K562 (cell line): ENCODE data around the gene SNX4. TPM values are rescaled to one million over a fixed set of nuclear protein-coding genes. Genes with fewer than 3 reads are reported as not detected.

ENCODE experiments used
- ATAC-seq: fragments of 200-7000 bp; cut with Tn5 transposase; 3 replicates; pipeline ENCODE4 v1.9.1; 2020; ENCODE audit warnings: moderate library complexity
- BruUV-seq: library from RNA; stranded (reverse); fragments of 400-500 nt; replicated peaks from 2 replicates; lab custom pipeline; 2021; lab: Mats Ljungman, UMichigan
- CTCF ChIA-PET: fragments of 300-600 bp; formaldehyde crosslinking; extraction: SDS; loops from one replicate; lab custom pipeline; 2021; ENCODE audit warnings: low intra/inter-chr PET ratio; lab: Yijun Ruan, JAX
- POLR2A ChIA-PET: fragments of 300-600, 350-650 bp; sonication (Branson Sonifier 250); formaldehyde crosslinking; extraction: SDS; loops from one replicate; lab custom pipeline; 2021; ENCODE audit warnings: antibody characterized with exemption, inconsistent platforms; lab: Yijun Ruan, JAX
- DNase-seq, 4 experiments: peaks; one replicate each; pipeline versions ENCODE4 v3.0.0 to v3.0.0-alpha.2; 2011 to 2018; ENCODE audit warnings: low spot score in 3 of 4, mixed read lengths in 3 of 4; ENCODE audit errors: extremely low read depth in 1 of 4
- FAIRE-seq: peaks from 2 replicates; lab custom pipeline; 2011; peaks lifted over from hg19 to GRCh38; lab: Jason Lieb, UNC
- H2AFZ ChIP-seq: 2 replicates; pipeline ENCODE4 v1.6.0; 2011; ENCODE audit warnings: low read depth, low read length, control low read depth, inconsistent platforms
- H3K27ac ChIP-seq: fragments of 200-600 bp; 3 replicates; pipeline ENCODE4 v1.8.0; 2011; ENCODE audit warnings: low read depth, mild to moderate bottlenecking, control low read depth, inconsistent platforms, low read length, moderate library complexity, mixed read lengths; ENCODE audit errors: extremely low read depth
- H3K27me3 ChIP-seq, 2 experiments: fragments of 300-600 bp in 1 of 2; 2 replicates in 1 of 2; 3 replicates in 1 of 2; pipeline versions ENCODE4 v1.6.0 to v1.8.0; 2011; ENCODE audit warnings: inconsistent platforms in 2 of 2, low read length in 2 of 2, mild to moderate bottlenecking in 1 of 2, mixed read lengths in 1 of 2, moderate library complexity in 1 of 2; ENCODE audit not compliant: control insufficient read depth in 2 of 2, insufficient read depth in 2 of 2
- H3K36me3 ChIP-seq: fragments of 300-600 bp; 3 replicates; pipeline ENCODE4 v1.8.0; 2011; ENCODE audit warnings: mild to moderate bottlenecking, low read length, inconsistent platforms; ENCODE audit not compliant: control insufficient read depth, insufficient read depth
- H3K4me1 ChIP-seq, 2 experiments: fragments of 200-600 bp in 1 of 2; replicated peaks in 1 of 2; 2 replicates in 1 of 2; 3 replicates in 1 of 2; pipeline versions ENCODE4 v1.5.1 to v1.8.0; 2011; ENCODE audit warnings: inconsistent platforms in 2 of 2, low read length in 2 of 2, mild to moderate bottlenecking in 1 of 2, mixed read lengths in 1 of 2, moderate library complexity in 1 of 2; ENCODE audit not compliant: control insufficient read depth in 2 of 2, insufficient read depth in 2 of 2
- H3K4me2 ChIP-seq: 2 replicates; pipeline ENCODE4 v1.6.1; 2011; ENCODE audit warnings: low read length, control low read depth, inconsistent platforms, mixed read lengths; ENCODE audit not compliant: insufficient read depth
- H3K4me3 ChIP-seq: fragments of 200-600 bp; sonication (generic), shearing (Covaris generic); 2 replicates; pipeline ENCODE4 v1.5.1; 2016; ENCODE audit warnings: control low read depth, inconsistent platforms
- H3K79me2 ChIP-seq: fragments of 200-600 bp; 3 replicates; pipeline ENCODE4 v1.8.0; 2011; ENCODE audit warnings: low read length, inconsistent platforms; ENCODE audit not compliant: control insufficient read depth, insufficient read depth
- H3K9ac ChIP-seq, 2 experiments: 2 replicates each; pipeline versions ENCODE4 v1.6.0 to v1.6.1; 2011; ENCODE audit warnings: low read depth in 2 of 2, low read length in 2 of 2, control low read depth in 1 of 2, inconsistent platforms in 1 of 2, mild to moderate bottlenecking in 1 of 2, mixed read lengths in 1 of 2; ENCODE audit not compliant: insufficient read depth in 1 of 2
- H3K9me1 ChIP-seq: one replicate; pipeline ENCODE4 v1.6.0; 2011; ENCODE audit warnings: inconsistent platforms, mild to moderate bottlenecking, low read length, moderate library complexity; ENCODE audit not compliant: control insufficient read depth, insufficient read depth
- H3K9me3 ChIP-seq: replicated peaks from 2 replicates; pipeline ENCODE4 v1.5.1; 2011; ENCODE audit warnings: low read depth, low read length, inconsistent platforms; ENCODE audit not compliant: control insufficient read depth, insufficient read depth
- H4K20me1 ChIP-seq: replicated peaks from 2 replicates; pipeline ENCODE4 v1.6.1; 2011; ENCODE audit warnings: low read length, inconsistent platforms, mixed read lengths; ENCODE audit not compliant: control insufficient read depth, insufficient read depth
- CBX3 ChIP-seq, 2 experiments: IDR thresholded peaks; 1 replicate in 1 of 2; 2 replicates in 1 of 2; pipeline ENCODE4 v1.6.1; 2012; ENCODE audit warnings: inconsistent platforms in 2 of 2, low read length in 2 of 2, borderline replicate concordance in 1 of 2, control low read depth in 1 of 2
- ZNF280A ChIP-seq: fragments of 450-650 bp; IDR thresholded peaks from 2 replicates; pipeline ENCODE4 v1.6.1; 2018; ENCODE audit warnings: mild to moderate bottlenecking, low read depth; ENCODE audit not compliant: partially characterized antibody
- WGBS: fragments of 100-300 bp; shearing (Covaris generic); methylation state at CpG from one replicate; pipeline ENCODE4 v1.1.6; 2016; ENCODE audit warnings: low coverage, mixed read lengths; ENCODE audit not compliant: insufficient coverage; ENCODE audit errors: missing lambda C conversion rate; 5-methylcytosine and 5-hydroxymethylcytosine counted together
- in situ Hi-C: fragments of 300-500 bp; cut with MboI; formaldehyde crosslinking; loops from 4 replicates; pipeline ENCODE4 v1.15.0; 2018; ENCODE audit warnings: inconsistent platforms, mixed read lengths
- intact Hi-C: fragments of 100-400 bp; cut with micrococcal nuclease; formaldehyde crosslinking; loops from 2 replicates; pipeline ENCODE4 v1.14.2; 2022
- polyA plus RNA-seq, 8 experiments: library from polyadenylated mRNA; depleted of rRNA in 4 of 8; stranded (reverse) in 5 of 8; unstranded in 3 of 8; fragments of >200 nt; fragmentation: Nextera tagmentation in 2 of 8; fragmentation: Illumina TruSeq in 1 of 8; extraction: Ambion mirVana in 2 of 8; extraction: Trizol in 1 of 8; gene quantifications; 2 replicates each; pipeline versions ENCODE4 v1.2.1 to v1.2.3, GENCODE V29; 2011 to 2014; ENCODE audit warnings: inconsistent platforms in 1 of 8, missing spikeins in 1 of 8
- total RNA-seq, 7 experiments: library from RNA; depleted of rRNA in 6 of 7; stranded (reverse); fragments of >200 nt in 6 of 7; fragmentation: Illumina TruSeq in 2 of 7; extraction: Trizol in 2 of 7; gene quantifications; 2 replicates each; pipeline versions ENCODE4 v1.2.1 to v1.2.3, GENCODE V29; 2011 to 2021; ENCODE audit warnings: low replicate concordance in 1 of 7
- TF ChIP-seq, protein P1 (sequence below): fragments of 200-800 bp; sonication (Bioruptor generic); IDR thresholded peaks from 2 replicates; pipeline ENCODE4 v1.6.1; 2016; ENCODE audit warnings: missing genetic modification characterization, missing compliant biosample characterization

Gene SNX4
- total and polyA plus RNA-seq, 9 of the 15 experiments (the other 6 are each of a cell fraction or from before 2014, with no cell fraction given): 11.4 to 40.3 (median 30.0) TPM

- FAIRE-seq (no peak), ATAC-seq (no peak), DNase-seq (no peak)
- no TSS peak for BruUV-seq
- Histone ChIP-seq H4K20me1 (0 out of 2 replicates have a peak, but pooled peaks cover 1% of the 10 kb centered on the region), H3K4me2 (no peak overlapping the region), H3K36me3 (peaks cover 48% of the 10 kb centered on the region; the same call in 2 of the 3 replicates), H3K9ac (no peak overlapping the region), H3K79me2 (peaks cover 42% of the 10 kb centered on the region), H3K27ac (no peak overlapping the region), H3K4me3 (no peak overlapping the region), H3K4me1 (peaks cover 0 to 8% of the 10 kb centered on the region in 2 experiments; a peak in 2 of 5 replicates), H2AFZ (no peak overlapping the region), H3K9me1 (no peaks in the 10 kb centered on the region), H3K9me3 (peaks cover 7% of the 10 kb centered on the region; the same call in 1 of the 2 replicates), H3K27me3 (no peaks in the 10 kb centered on the region)
- TF ChIP-seq, protein P1, sequence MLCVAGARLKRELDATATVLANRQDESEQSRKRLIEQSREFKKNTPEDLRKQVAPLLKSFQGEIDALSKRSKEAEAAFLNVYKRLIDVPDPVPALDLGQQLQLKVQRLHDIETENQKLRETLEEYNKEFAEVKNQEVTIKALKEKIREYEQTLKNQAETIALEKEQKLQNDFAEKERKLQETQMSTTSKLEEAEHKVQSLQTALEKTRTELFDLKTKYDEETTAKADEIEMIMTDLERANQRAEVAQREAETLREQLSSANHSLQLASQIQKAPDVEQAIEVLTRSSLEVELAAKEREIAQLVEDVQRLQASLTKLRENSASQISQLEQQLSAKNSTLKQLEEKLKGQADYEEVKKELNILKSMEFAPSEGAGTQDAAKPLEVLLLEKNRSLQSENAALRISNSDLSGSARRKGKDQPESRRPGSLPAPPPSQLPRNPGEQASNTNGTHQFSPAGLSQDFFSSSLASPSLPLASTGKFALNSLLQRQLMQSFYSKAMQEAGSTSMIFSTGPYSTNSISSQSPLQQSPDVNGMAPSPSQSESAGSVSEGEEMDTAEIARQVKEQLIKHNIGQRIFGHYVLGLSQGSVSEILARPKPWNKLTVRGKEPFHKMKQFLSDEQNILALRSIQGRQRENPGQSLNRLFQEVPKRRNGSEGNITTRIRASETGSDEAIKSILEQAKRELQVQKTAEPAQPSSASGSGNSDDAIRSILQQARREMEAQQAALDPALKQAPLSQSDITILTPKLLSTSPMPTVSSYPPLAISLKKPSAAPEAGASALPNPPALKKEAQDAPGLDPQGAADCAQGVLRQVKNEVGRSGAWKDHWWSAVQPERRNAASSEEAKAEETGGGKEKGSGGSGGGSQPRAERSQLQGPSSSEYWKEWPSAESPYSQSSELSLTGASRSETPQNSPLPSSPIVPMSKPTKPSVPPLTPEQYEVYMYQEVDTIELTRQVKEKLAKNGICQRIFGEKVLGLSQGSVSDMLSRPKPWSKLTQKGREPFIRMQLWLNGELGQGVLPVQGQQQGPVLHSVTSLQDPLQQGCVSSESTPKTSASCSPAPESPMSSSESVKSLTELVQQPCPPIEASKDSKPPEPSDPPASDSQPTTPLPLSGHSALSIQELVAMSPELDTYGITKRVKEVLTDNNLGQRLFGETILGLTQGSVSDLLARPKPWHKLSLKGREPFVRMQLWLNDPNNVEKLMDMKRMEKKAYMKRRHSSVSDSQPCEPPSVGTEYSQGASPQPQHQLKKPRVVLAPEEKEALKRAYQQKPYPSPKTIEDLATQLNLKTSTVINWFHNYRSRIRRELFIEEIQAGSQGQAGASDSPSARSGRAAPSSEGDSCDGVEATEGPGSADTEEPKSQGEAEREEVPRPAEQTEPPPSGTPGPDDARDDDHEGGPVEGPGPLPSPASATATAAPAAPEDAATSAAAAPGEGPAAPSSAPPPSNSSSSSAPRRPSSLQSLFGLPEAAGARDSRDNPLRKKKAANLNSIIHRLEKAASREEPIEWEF (CRISPR knock-in tag): no peak
- TF ChIP-seq ZNF280A (peak; percentile 58), CBX3 (IDR thresholded peaks at IDR 0.05; ENCODE audit: borderline replicate concordance in 1 of 2, low read length in 2 of 2) (peak in 1 of 2 experiments; percentile 20; a peak in 1 of 3 replicates)
- POLR2A ChIA-PET: no interaction called here
- intact Hi-C loops: no loop called here
- CTCF ChIA-PET: no interaction called here
- WGBS: 100% methylated on average over 2 of the region's 3 CpGs
- in situ Hi-C loops: no loop called here
Measured at GRCh38 chr3:125507128-125507527, 12.9 kb downstream of the SNX4 start.
